H1 (cell line): ENCODE results near the gene SLC13A5. TPM values are rescaled to one million over a fixed set of nuclear protein-coding genes. Genes with fewer than 3 reads are reported as not detected.
A peak's percentile ranks its signal among the peaks of the same experiment; 100 is the strongest.

Source experiments
- CTCF ChIA-PET: fragments of 300-600 bp; sonication (Branson Sonifier 250); formaldehyde crosslinking; loops from one replicate; lab custom pipeline; 2021; ENCODE audit not compliant: partially characterized antibody; lab: Charles Lee
- POLR2A ChIA-PET: fragments of 300-600 bp; sonication (Branson Sonifier 250); formaldehyde crosslinking; loops from one replicate; lab custom pipeline; 2021; ENCODE audit warnings: inconsistent platforms; ENCODE audit not compliant: partially characterized antibody; lab: Charles Lee
- DNase-seq, 2 experiments: peaks; one replicate each; pipeline versions ENCODE4 v3.0.0 to v3.0.0-alpha.2; 2010 to 2022; ENCODE audit warnings: low spot score in 2 of 2, low read depth in 1 of 2, mixed read lengths in 1 of 2
- FAIRE-seq: peaks from 2 replicates; lab custom pipeline; 2011; peaks lifted over from hg19 to GRCh38; lab: Jason Lieb, UNC
- H2AFZ ChIP-seq: 2 replicates; pipeline ENCODE4 v1.8.1; 2012; ENCODE audit warnings: low read length, inconsistent platforms
- H2AK5ac ChIP-seq: 2 replicates; pipeline ENCODE4 v1.6.1; 2013; ENCODE audit warnings: low read depth, low read length
- H2BK120ac ChIP-seq: replicated peaks from 2 replicates; pipeline ENCODE3; 2013; ENCODE audit warnings: low read depth, low read length, inconsistent platforms
- H2BK12ac ChIP-seq: 2 replicates; pipeline ENCODE4 v1.6.1; 2013; ENCODE audit warnings: low read depth, low read length
- H2BK15ac ChIP-seq: 2 replicates; pipeline ENCODE4 v1.6.1; 2013; ENCODE audit warnings: low read length
- H2BK20ac ChIP-seq: 2 replicates; pipeline ENCODE4 v1.6.1; 2013; ENCODE audit warnings: low read length
- H2BK5ac ChIP-seq: 2 replicates; pipeline ENCODE4 v1.6.1; 2013; ENCODE audit warnings: low read depth, low read length
- H3K14ac ChIP-seq: 2 replicates; pipeline ENCODE4 v1.6.1; 2013; ENCODE audit warnings: inconsistent platforms; ENCODE audit not compliant: insufficient read length
- H3K18ac ChIP-seq: 2 replicates; pipeline ENCODE4 v1.6.1; 2013; ENCODE audit warnings: low read length; ENCODE audit errors: extremely low read depth
- H3K23ac ChIP-seq: 2 replicates; pipeline ENCODE4 v1.6.1; 2013; ENCODE audit warnings: inconsistent platforms; ENCODE audit not compliant: insufficient read length
- H3K23me2 ChIP-seq: 2 replicates; pipeline ENCODE4 v1.6.1; 2013; ENCODE audit warnings: low read depth, low read length
- H3K27ac ChIP-seq: 2 replicates; pipeline ENCODE4 v1.6.1; 2011; ENCODE audit warnings: low read depth, low read length, inconsistent platforms
- H3K27me3 ChIP-seq, 4 experiments: replicated peaks in 1 of 4; 1 replicate in 1 of 4; 2 replicates in 3 of 4; pipeline versions ENCODE4 v1.6.1 to v1.8.1; 2011 to 2013; ENCODE audit warnings: low read length in 3 of 4, mild to moderate bottlenecking in 3 of 4, inconsistent platforms in 2 of 4, mixed read lengths in 2 of 4, moderate library complexity in 1 of 4; ENCODE audit not compliant: control insufficient read depth in 3 of 4, insufficient read depth in 3 of 4; ENCODE audit errors: extremely low read depth in 1 of 4
- H3K36me3 ChIP-seq, 4 experiments: 2 replicates each; pipeline versions ENCODE4 v1.6.1 to v1.8.1; 2011 to 2013; ENCODE audit warnings: mild to moderate bottlenecking in 4 of 4, low read length in 3 of 4, moderate library complexity in 2 of 4, control low read depth in 1 of 4, inconsistent platforms in 1 of 4; ENCODE audit not compliant: insufficient read depth in 4 of 4, control insufficient read depth in 2 of 4
- H3K4ac ChIP-seq: replicated peaks from 2 replicates; pipeline ENCODE3; 2013; ENCODE audit warnings: low read length, low read depth, mixed read lengths, inconsistent platforms; ENCODE audit not compliant: insufficient read length
- H3K4me1 ChIP-seq, 4 experiments: replicated peaks in 1 of 4; 1 replicate in 1 of 4; 2 replicates in 3 of 4; pipeline versions ENCODE4 v1.6.1 to v1.8.1; 2011 to 2013; ENCODE audit warnings: low read length in 3 of 4, inconsistent platforms in 2 of 4, mixed read lengths in 1 of 4; ENCODE audit not compliant: insufficient read depth in 4 of 4, control insufficient read depth in 3 of 4
- H3K4me2 ChIP-seq, 2 experiments: 2 replicates each; pipeline versions ENCODE4 v1.6.1 to v1.8.1; 2011 to 2013; ENCODE audit warnings: low read depth in 2 of 2, low read length in 2 of 2, control low read depth in 1 of 2, inconsistent platforms in 1 of 2, mild to moderate bottlenecking in 1 of 2; ENCODE audit not compliant: insufficient read depth in 1 of 2
- H3K4me3 ChIP-seq, 4 experiments: fragments of 200-600, 300-600 bp in 1 of 4; sonication (generic), shearing (Covaris generic), sonication (Bioruptor Twin) in 1 of 4; 2 replicates each; pipeline versions ENCODE4 v1.5.1 to v1.8.1; 2011 to 2016; ENCODE audit warnings: low read length in 4 of 4, low read depth in 3 of 4, control low read depth in 2 of 4, inconsistent platforms in 2 of 4, mild to moderate bottlenecking in 2 of 4, mixed read lengths in 1 of 4, moderate library complexity in 1 of 4; ENCODE audit not compliant: insufficient read depth in 2 of 4; ENCODE audit errors: extremely low read depth in 1 of 4
- H3K56ac ChIP-seq: replicated peaks from 2 replicates; pipeline ENCODE3; 2013; ENCODE audit warnings: low read depth, mild to moderate bottlenecking, mixed read lengths, low read length, inconsistent platforms; ENCODE audit not compliant: insufficient read length
- H3K79me1 ChIP-seq: 2 replicates; pipeline ENCODE4 v1.6.1; 2013; ENCODE audit warnings: low read depth, low read length, control low read depth
- H3K79me2 ChIP-seq, 2 experiments: 2 replicates each; pipeline versions ENCODE4 v1.6.1 to v1.8.1; 2012 to 2013; ENCODE audit warnings: low read length in 2 of 2, mild to moderate bottlenecking in 2 of 2, inconsistent platforms in 1 of 2; ENCODE audit not compliant: insufficient read depth in 2 of 2, control insufficient read depth in 1 of 2
- H3K9ac ChIP-seq, 4 experiments: replicated peaks in 1 of 4; 1 replicate in 1 of 4; 2 replicates in 3 of 4; pipeline versions ENCODE4 v1.6.1 to v1.8.1; 2011 to 2013; ENCODE audit warnings: low read depth in 3 of 4, low read length in 3 of 4, control low read depth in 2 of 4, mild to moderate bottlenecking in 2 of 4, moderate library complexity in 2 of 4, inconsistent platforms in 1 of 4; ENCODE audit errors: extremely low read depth in 1 of 4
- H3K9me3 ChIP-seq, 2 experiments: 2 replicates each; pipeline versions ENCODE4 v1.6.1 to v1.8.1; 2012 to 2013; ENCODE audit warnings: mild to moderate bottlenecking in 2 of 2, moderate library complexity in 2 of 2, control low read depth in 1 of 2, inconsistent platforms in 1 of 2, low read depth in 1 of 2, low read length in 1 of 2, mixed read lengths in 1 of 2; ENCODE audit not compliant: insufficient read depth in 2 of 2
- H4K20me1 ChIP-seq, 2 experiments: replicated peaks in 1 of 2; 2 replicates each; pipeline versions ENCODE3 to v1.8.1; 2011 to 2013; ENCODE audit warnings: inconsistent platforms in 2 of 2, low read length in 2 of 2, mild to moderate bottlenecking in 1 of 2; ENCODE audit not compliant: insufficient read depth in 2 of 2, control insufficient read depth in 1 of 2
- H4K5ac ChIP-seq: 2 replicates; pipeline ENCODE4 v1.6.1; 2013; ENCODE audit warnings: low read length, low read depth, mixed read lengths, inconsistent platforms; ENCODE audit not compliant: insufficient read length
- H4K8ac ChIP-seq: 2 replicates; pipeline ENCODE4 v1.8.0; 2013; ENCODE audit warnings: mild to moderate bottlenecking, moderate library complexity, low read length, inconsistent platforms; ENCODE audit not compliant: insufficient read depth; ENCODE audit errors: extremely low read depth
- H4K91ac ChIP-seq: replicated peaks from 2 replicates; pipeline ENCODE3; 2013; ENCODE audit warnings: low read length, mixed read lengths, inconsistent platforms; ENCODE audit not compliant: insufficient read length
- CBX5 ChIP-seq: fragments of 300-800, 300-1000 bp; sonication (generic); IDR thresholded peaks from 2 replicates; pipeline ENCODE4 v1.7.1; 2016; ENCODE audit warnings: antibody characterized with exemption, low read length, low read depth
- EGR1 ChIP-seq: IDR thresholded peaks from 2 replicates; pipeline ENCODE4 v1.6.1; 2011; ENCODE audit warnings: low read depth, low read length, borderline replicate concordance
- GTF2F1 ChIP-seq: IDR thresholded peaks from 2 replicates; pipeline ENCODE4 v1.6.1; 2012; ENCODE audit warnings: low read depth, low read length, improper control_type of control experiment, borderline replicate concordance
- HDAC2 ChIP-seq, 2 experiments: fragments of 300-600 bp in 1 of 2; sonication (generic) in 1 of 2; IDR thresholded peaks; 2 replicates each; pipeline ENCODE4 v1.6.1; 2011 to 2012; ENCODE audit warnings: low read depth in 2 of 2, low read length in 2 of 2, mild to moderate bottlenecking in 2 of 2, moderate library complexity in 2 of 2, borderline replicate concordance in 1 of 2, inconsistent platforms in 1 of 2
- NANOG ChIP-seq: IDR thresholded peaks from 2 replicates; pipeline ENCODE4 v1.6.1; 2011; ENCODE audit warnings: low read length, low read depth, mild to moderate bottlenecking, inconsistent platforms; ENCODE audit not compliant: insufficient read depth, poor library complexity, severe bottlenecking
- RFX5 ChIP-seq: IDR thresholded peaks from 2 replicates; pipeline ENCODE4 v1.6.1; 2011; ENCODE audit warnings: low read depth, low read length, improper control_type of control experiment, borderline replicate concordance
- WGBS, 2 experiments: shearing (Covaris generic) in 1 of 2; methylation state at CpG; one replicate each; pipeline versions ENCODE4 v1.1.6 to v1.1.7; 2013 to 2015; ENCODE audit warnings: low lambda C conversion rate in 2 of 2, mixed read lengths in 2 of 2, inconsistent platforms in 1 of 2, low coverage in 1 of 2, missing lambda C conversion rate in 1 of 2; ENCODE audit not compliant: insufficient replicate concordance in 2 of 2, insufficient coverage in 1 of 2, insufficient read length in 1 of 2; ENCODE audit errors: extremely low coverage in 1 of 2, missing lambda C conversion rate in 1 of 2; 5-methylcytosine and 5-hydroxymethylcytosine counted together
- polyA plus RNA-seq, 7 experiments: library from polyadenylated mRNA; depleted of rRNA in 3 of 7; stranded (reverse) in 5 of 7; unstranded in 2 of 7; fragments of >200 nt in 5 of 7; fragments of 200-250 nt in 2 of 7; gene quantifications; 1 replicate in 5 of 7; 2 replicates in 1 of 7; 4 replicates in 1 of 7; pipeline versions ENCODE4 v1.2.1 to v1.2.3, GENCODE V29; 2011 to 2013; ENCODE audit warnings: missing spikeins in 2 of 7, mixed read lengths in 2 of 7
- total RNA-seq: library from RNA; stranded (reverse); fragmentation: NEBNext Ultra II Directional; extraction: Animal tissue kit (Norgen Biotek cat#: 25700); gene quantifications from 2 replicates; pipeline ENCODE4 v1.2.1, GENCODE V29; 2021

Gene SLC13A5
- total and polyA plus RNA-seq, 2 of the 8 experiments (the other 6 are each of a cell fraction or from before 2014, with no cell fraction given): 2.1 to 2.6 TPM

DNA sequence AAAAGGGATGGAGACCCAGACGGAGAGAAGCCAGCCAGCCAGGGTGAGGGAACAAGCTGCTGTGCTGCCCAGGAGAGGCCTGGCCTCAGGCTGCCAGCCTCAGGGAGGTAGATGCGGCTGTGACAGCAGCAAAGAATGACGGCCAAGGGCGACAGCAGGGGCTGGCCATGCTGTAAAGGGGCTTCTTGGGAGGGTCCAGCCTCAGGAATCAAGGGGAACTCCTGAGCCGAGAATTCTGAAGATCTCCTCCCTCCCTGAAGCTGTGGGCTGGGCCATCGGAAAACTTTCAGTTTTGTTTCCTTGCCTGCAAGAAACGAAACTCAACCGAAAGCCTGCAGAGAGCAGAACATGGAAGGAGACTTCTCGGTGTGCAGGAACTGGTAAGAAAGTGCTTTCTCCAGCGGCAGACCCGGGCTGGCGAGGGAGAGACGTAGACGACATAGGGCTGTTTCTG lies 42.6 kb upstream of the SLC13A5 start, which contains the start of gene XAF1:
XAF1 (plus strand) TSS at position 316 of the 454 bp plus-strand sequence; CDS start at position 349, 33 bp downstream.
- ChIA-PET POLR2A (interaction anchor here (1.1 kb wide), 1 partner anchor 8 kb away, joined by 3 read pairs; no protein-coding TSS in a partner anchor), CTCF (interaction anchor here (1.1 to 1.7 kb wide), 2 partner anchors 21 to 98 kb away, joined by 4 read pairs; no protein-coding TSS in a partner anchor)
- no peaks in the 10 kb centered on the region for H3K79me1 ChIP-seq
- H4K5ac ChIP-seq: no peak within 1 kb of the TSS
- H2BK15ac ChIP-seq: 0 out of 2 replicates have a peak within 1 kb of the TSS, but pooled peaks have one; percentile 29
- H3K9me3 ChIP-seq: no peaks in the 10 kb centered on the region
- H3K56ac ChIP-seq: no peak within 1 kb of the TSS
- no peak within 1 kb of the TSS for H2BK120ac ChIP-seq
- H4K91ac ChIP-seq: no peak within 1 kb of the TSS
- no peak within 1 kb of the TSS for H3K4ac ChIP-seq
- 0 out of 2 replicates have a peak within 1 kb of the TSS, but pooled peaks have one; percentile 40 for H2AFZ ChIP-seq
- H2BK5ac ChIP-seq: no peak within 1 kb of the TSS
- no peak within 1 kb of the TSS for H3K23ac ChIP-seq
- H3K79me2 ChIP-seq: no peaks in the 10 kb centered on the region
- H4K20me1 ChIP-seq: no peaks in the 10 kb centered on the region
- no peak within 1 kb of the TSS for H2BK20ac ChIP-seq
- no peak for FAIRE-seq
- H3K4me2 ChIP-seq: no peak within 1 kb of the TSS; a peak in 1 of 4 replicates
- H3K18ac ChIP-seq: no peak within 1 kb of the TSS
- 86% methylated on average over 10 of the region's 14 CpGs; no CpG with 5 or more reads in 1 of the 2 experiments for WGBS, 2 experiments
- H3K23me2 ChIP-seq: no peaks in the 10 kb centered on the region
- H3K27ac ChIP-seq: no peak within 1 kb of the TSS
- H2BK12ac ChIP-seq: no peak within 1 kb of the TSS
- no peak within 1 kb of the TSS for H3K14ac ChIP-seq
- no peak within 1 kb of the TSS for H2AK5ac ChIP-seq
- TF ChIP-seq CBX5 (no peak), GTF2F1 (no peak), RFX5 (no peak), NANOG (no peak), EGR1 (no peak), HDAC2 (IDR thresholded peaks at IDR 0.05; ENCODE audit: borderline replicate concordance in 1 of 2, low read depth in 2 of 2, low read length in 2 of 2) (no peak)
- H3K36me3 ChIP-seq: no peaks in the 10 kb centered on the region
- peaks cover 0 to 12% (median 3%) of the 10 kb centered on the region in 4 experiments; a peak in 4 of 7 replicates for H3K4me1 ChIP-seq
- no peak for DNase-seq
- no peak within 1 kb of the TSS for H3K4me3 ChIP-seq
- no peak within 1 kb of the TSS for H3K9ac ChIP-seq
- H3K27me3 ChIP-seq: no peaks in the 10 kb centered on the region; a peak in 1 of 7 replicates
- no peak within 1 kb of the TSS; the same call in 1 of the 2 replicates for H4K8ac ChIP-seq
